HG03108 (cell line): ENCODE measurements around the gene NIPSNAP2.
"Not testable (repeated sequence)": the region's sequence is repeated elsewhere in the genome, so short reads cannot be mapped to it uniquely, and the experiment has no call there.

Experiments used
- ATAC-seq: cut with Tn5 transposase; IDR thresholded peaks from one replicate; pipeline ENCODE4 v1.9.1; 2021; ENCODE audit warnings: moderate library complexity; ENCODE audit not compliant: unreplicated experiment

Gene NIPSNAP2

GRCh38 chr7:55975988-55976633 is 11.7 kb downstream of the NIPSNAP2 start:
- no peak for ATAC-seq

DNA sequence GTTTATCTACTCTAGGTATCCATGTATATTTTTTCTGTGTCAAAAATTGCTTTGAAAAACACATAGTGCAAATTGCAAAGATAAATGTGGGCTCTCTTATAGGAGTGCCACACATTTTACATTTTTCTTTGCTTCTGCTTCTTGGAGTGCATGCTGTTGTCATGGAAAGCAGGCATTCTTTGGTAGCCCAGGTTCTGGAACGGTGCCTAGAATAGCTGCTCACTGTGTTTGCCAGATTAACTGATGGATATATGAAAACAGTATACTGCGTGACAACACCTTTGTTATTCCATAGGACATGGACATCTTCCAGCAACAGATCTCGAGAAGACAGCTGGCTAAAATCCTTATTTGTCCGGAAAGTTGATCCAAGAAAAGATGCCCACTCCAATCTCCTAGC is 13.4 kb downstream of the NIPSNAP2 start:
- no peak for ATAC-seq

- ATAC-seq = no peak
Measured at GRCh38 chr7:55980266-55980665, 15.9 kb downstream of the NIPSNAP2 start.

DNA sequence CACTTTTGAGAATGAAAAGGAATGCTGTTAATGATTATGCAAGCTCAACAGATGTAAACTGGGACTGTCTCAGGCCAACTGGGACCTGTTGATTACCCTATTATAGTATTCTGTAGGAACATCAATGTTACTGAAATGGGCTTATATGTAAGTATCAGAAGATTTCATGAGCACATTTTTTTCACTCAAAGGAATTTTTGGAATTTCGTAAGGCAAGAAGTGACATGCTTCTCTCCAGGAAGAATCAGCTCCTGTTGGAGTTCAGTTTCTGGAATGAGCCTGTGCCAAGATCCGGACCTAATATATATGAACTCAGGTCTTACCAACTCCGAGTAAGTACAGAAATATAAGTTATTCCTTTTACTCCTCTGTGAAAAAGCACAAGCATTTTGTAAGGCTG is 19.2 kb downstream of the NIPSNAP2 start:
- no peak for ATAC-seq

- no peak for ATAC-seq
Measured at GRCh38 chr7:55992346-55992745, 28.0 kb downstream of the NIPSNAP2 start.

DNA sequence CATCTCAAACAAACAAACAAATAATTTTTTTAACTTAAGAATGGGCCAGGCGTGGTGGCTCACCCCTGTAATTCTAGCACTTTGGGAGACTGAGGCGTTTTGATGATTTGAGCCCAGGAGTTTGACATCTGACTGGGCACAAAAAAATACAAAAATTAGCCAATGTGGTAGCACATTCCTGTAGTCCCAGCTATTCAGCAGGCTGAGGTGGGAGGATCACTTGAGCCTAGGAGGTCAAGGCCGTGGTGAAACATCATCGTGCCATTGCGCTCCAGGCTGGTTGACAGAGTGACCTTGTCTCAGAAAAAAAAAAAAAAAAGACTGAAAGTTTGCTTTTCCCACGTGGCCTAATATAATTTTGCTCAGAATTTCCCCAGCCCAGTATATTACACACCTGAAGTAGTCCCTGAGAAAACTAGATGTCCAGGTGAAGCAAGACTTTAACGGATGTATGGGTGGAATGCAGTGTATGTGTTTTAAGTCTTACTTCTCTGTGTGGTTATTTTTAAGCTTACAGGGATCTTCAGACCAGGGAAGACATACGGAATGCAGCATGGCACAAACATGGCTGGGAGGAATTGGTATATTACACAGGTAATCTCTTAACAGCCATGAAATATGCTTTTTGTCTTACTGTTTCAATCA is 32.6 kb downstream of the NIPSNAP2 start:
- ATAC-seq = no peak

DNA sequence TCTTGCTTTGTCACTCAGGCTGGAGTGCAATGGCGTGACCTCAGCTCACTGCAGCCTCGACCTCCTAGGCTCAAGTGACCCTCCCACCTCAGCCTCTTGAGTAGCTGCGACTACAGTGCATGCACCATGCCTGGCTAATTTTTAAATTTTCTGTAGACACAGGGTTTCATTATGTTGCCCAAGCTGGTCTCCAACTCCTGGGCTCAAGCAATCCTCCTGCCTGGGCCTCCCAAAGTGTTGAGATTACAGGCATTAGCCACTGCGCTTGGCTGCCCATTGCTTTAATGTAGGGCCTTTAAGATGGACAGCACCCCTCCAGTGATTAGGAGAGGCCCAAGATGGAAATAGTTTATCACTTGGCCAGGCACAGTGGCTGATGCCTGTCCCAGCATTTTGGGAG is 39.4 kb downstream of the NIPSNAP2 start:
- ATAC-seq = no peak

GRCh38 chr7:56007167-56007652 is 42.8 kb downstream of the NIPSNAP2 start:
- ATAC-seq = no peak

DNA sequence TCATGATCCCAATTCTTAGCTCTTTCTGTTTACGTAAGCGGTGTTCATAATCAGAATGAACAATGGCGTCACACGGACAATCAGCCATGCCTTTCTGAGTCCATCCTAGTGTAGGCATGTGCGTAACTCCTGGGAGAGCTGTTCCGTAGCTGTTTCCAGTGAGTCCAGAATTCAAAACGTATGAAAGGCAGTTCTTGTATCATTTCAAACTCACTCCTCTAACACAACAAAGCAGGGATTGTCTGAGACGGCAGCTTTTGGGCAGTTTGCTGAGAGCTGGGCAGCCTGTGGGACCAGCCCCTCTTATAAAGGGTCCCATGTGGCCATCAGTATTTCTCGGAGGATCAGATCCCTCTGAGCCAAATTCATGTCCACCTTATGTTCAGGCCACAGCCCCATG is 43.5 kb downstream of the NIPSNAP2 start:
- ATAC-seq = no peak

GRCh38 chr7:56009695-56010094 is 45.3 kb downstream of the NIPSNAP2 start:
- no peak for ATAC-seq

- not testable (repeated sequence) for ATAC-seq
Measured at GRCh38 chr7:56017015-56017414, 52.6 kb downstream of the NIPSNAP2 start.

DNA sequence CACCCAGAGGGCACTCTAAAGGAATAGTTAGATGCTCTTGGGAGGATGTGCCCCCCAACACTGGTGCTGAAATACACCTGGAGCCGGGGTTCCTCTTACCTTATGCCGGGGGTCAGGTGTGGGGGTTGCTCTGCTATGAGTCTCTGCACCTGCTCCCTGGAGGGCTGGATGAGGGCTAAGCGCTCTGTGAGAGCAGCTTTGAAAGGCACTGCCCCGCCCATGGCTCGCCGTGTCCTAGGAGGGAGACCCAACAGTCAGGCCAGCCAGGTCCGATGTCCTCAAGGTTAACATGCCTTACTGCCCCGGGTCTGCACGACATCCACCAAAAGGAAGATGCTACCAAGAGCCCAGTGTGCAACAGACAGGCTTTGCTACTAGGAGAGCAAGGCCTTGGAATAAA is 55.1 kb downstream of the NIPSNAP2 start:
- ATAC-seq = no peak

- ATAC-seq = no peak
Measured at GRCh38 chr7:56023500-56023899, 59.1 kb downstream of the NIPSNAP2 start.

DNA sequence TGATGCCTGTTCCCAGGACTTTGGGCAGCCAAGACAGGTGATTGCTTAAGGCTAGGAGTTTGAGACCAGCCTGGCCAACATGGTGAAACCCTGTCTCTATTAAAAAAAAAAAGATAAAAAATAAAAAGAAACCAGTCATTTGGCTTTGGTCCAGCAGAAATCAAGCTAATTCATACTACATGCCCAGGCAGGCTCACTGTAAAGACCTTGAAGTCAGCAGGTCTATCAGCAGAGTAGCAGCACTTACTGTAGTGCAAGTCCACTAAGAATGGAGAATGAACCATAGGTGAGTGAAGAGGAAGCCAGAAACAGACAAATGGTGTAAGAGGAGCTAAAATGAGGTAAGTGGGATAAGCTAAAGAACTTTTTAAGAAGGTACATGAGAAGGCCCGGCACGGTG is 62.2 kb downstream of the NIPSNAP2 start:
- ATAC-seq = no peak

DNA sequence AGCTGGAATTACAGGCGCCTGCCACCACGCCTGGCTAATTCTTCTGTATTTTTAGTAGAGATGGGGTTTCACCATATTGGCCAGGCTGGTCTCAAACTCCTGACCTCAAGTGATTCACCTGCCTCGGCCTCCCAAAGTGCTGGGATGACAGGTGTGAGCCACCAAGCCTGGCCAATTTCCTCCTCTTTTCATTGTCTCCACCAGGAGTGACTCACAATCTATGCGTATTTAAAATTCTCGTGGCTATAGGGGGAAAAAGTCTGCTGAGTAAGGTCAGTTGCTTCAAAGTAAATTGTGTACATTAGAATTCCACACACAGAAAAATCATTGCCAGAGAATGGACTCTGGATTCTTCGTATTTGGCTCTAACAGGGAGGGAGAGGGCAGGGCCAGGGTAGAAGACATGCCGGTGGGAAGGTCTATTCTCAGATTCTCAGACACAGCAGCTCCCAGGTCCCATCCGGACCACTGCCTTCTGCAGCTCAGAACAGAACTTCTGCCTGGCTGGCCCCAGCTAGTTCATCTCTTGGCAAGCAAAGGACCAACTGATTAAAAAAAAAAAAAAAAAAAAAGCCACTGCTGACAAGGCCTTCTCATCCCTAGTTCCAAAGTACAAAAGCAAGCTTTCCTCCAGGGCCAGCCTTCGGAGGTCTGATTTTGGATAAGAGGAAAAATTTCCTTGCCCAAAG is 64.7 kb downstream of the NIPSNAP2 start:
- no peak for ATAC-seq

DNA sequence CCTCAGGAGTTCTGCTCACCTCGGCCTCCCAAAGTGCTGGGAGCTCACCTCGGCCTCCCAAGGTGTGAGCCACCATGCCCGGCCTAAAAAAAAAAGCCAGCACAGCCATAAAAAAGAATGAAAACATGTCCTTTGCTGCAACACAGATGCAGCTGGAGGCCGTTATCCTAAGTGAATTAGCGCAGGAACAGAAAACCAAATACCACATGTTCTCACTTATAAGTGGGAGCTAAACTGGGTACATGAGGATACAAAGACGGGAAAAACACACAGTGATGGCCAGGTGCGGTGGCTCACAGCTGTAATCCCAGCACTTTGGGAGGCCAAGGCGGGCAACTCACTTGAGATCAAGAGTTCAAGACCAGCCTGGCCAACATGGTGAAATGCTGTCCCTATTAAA is 66.0 kb downstream of the NIPSNAP2 start:
- ATAC-seq = no peak

DNA sequence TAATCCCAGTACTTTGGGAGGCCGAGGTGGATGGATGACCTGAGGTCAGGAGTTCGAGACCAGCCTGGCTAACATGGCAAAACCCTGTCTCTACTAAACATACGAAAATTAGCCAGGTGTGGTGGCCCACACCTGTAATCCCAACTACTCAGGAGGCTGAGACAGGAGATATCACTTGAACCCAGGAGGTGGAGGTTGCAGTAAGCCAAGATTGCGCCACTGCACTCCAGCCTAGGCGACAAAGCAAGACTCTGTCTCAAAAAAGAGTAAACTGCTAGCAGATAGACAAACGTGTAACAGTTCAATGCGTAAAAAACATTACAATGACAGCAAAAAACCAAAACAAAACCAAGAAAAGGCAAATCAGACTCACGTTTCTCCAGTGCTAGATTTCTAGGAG is 67.2 kb downstream of the NIPSNAP2 start:
- not testable (repeated sequence) for ATAC-seq

DNA sequence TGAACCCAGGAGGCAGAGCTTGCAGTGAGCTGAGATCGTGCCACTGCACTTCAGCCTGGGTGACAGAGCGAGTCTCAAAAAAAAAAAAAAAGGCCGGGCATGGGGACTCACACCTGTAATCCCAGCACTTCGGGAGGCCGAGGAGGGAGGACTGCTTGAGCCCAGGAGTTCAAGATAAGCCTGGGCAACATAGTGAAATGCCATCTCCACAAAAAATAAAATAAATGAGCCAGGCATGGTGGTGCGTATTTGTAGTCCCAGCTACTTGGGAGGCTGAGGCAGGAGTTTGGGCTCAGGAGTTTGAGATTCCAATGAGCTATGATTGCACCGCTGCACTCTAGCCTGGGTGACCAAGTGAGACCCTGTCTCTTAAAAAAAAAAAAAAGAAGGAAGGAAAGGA is 68.2 kb downstream of the NIPSNAP2 start:
- not testable (repeated sequence) for ATAC-seq

- ATAC-seq = peak; percentile 96
Measured at GRCh38 chr7:56033671-56034432, 69.5 kb downstream of the NIPSNAP2 start.

DNA sequence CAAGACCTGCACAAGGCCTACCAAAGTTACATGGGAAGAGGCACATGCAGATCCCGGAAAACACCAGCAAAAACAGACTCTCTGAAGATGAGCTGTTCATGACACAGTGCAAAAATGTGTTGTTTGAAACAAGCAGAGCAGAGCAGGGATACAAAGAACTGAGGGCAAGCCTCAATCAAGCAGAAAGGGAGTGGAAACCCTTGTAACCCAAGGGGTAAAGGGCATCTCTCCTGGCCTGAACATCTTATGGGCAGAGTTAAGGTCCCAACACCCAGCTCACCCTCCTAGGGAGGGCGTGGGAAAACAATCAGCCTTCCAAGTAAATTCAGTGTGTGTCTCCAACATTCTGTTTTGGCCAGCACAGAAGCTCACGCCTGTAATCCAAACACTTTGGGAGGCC is 76.3 kb downstream of the NIPSNAP2 start:
- ATAC-seq = no peak

DNA sequence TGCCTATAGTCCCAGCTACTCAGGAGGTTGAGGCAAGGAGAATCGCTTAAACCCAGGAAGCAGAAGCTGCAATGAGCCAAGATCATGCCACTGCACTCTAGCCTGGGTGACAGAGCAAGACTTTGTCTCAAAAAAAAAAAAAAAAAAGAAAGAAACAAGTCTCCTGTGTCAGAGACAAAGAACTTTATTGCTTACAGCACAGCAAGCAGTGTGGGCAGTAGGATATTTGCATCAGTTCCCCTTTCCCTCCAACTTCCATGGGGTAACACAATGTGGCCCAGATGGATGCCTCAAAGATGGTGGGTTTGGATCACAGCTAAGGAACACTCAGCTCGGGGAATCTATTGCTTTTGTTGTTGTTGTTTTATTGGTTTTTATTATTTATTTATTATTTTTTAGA is 81.4 kb downstream of the NIPSNAP2 start:
- ATAC-seq = not testable (repeated sequence)
